MM.1S (cell line): ENCODE results near the gene MAPKAPK3.

Source experiments
- CTCF ChIP-seq: fragments of 300-600 bp; sonication (generic); IDR thresholded peaks from 2 replicates; pipeline ENCODE4 v1.5.1; 2016; ENCODE audit warnings: antibody characterized with exemption, low read length, mixed read lengths
- EZH2 ChIP-seq: fragments of 300-600 bp; sonication (generic); optimal IDR thresholded peaks from 2 replicates; pipeline ENCODE3; 2017; ENCODE audit warnings: low read depth, mild to moderate bottlenecking, antibody characterized with exemption, low read length, mixed read lengths
- EZH2phosphoT487 ChIP-seq: fragments of 300-600 bp; sonication (generic); IDR thresholded peaks from 2 replicates; pipeline ENCODE4 v1.6.1; 2018; ENCODE audit warnings: antibody characterized with exemption, low read length

- no peak for TF ChIP-seq CTCF
- TF ChIP-seq EZH2, result no peak
- TF ChIP-seq EZH2phosphoT487, result no peak
Observed at GRCh38 chr3:50635066-50635465, 18.1 kb downstream of the MAPKAPK3 start.
